ENCODE results near the gene COA6.

DNA sequence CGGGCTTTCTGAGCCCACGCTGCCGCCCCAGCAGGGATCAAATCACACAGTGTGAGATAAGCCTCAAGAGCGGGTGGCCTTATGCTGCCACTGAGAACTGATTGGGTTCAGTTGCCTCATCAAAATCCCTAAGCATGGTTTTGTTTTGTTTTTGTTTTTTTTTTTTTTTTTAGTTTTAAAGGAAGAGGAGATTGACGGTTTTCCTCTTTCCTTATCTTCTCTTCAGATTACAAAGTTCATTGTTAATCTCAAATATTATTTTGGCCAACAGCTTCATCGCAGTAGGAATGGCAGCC lies 651 bp downstream of the COA6 start:
- TF ChIP-seq, protein P1, sequence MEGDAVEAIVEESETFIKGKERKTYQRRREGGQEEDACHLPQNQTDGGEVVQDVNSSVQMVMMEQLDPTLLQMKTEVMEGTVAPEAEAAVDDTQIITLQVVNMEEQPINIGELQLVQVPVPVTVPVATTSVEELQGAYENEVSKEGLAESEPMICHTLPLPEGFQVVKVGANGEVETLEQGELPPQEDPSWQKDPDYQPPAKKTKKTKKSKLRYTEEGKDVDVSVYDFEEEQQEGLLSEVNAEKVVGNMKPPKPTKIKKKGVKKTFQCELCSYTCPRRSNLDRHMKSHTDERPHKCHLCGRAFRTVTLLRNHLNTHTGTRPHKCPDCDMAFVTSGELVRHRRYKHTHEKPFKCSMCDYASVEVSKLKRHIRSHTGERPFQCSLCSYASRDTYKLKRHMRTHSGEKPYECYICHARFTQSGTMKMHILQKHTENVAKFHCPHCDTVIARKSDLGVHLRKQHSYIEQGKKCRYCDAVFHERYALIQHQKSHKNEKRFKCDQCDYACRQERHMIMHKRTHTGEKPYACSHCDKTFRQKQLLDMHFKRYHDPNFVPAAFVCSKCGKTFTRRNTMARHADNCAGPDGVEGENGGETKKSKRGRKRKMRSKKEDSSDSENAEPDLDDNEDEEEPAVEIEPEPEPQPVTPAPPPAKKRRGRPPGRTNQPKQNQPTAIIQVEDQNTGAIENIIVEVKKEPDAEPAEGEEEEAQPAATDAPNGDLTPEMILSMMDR (IDR thresholded peaks at IDR 0.05 in 2 of 3, conservative IDR thresholded peaks at IDR 0.05 in 1 of 3; ENCODE audit: control insufficient read depth in 2 of 3, extremely low read depth in 1 of 3, insufficient read depth in 1 of 3, low read depth in 3 of 3, low read length in 3 of 3) = no peak
- no peak for TF ChIP-seq POLR2AphosphoS5 (IDR thresholded peaks at IDR 0.05; ENCODE audit: low read length)
- TF ChIP-seq RFX5 (IDR thresholded peaks at IDR 0.05; ENCODE audit: low read depth, low read length) = no peak
- TF ChIP-seq, protein P2, sequence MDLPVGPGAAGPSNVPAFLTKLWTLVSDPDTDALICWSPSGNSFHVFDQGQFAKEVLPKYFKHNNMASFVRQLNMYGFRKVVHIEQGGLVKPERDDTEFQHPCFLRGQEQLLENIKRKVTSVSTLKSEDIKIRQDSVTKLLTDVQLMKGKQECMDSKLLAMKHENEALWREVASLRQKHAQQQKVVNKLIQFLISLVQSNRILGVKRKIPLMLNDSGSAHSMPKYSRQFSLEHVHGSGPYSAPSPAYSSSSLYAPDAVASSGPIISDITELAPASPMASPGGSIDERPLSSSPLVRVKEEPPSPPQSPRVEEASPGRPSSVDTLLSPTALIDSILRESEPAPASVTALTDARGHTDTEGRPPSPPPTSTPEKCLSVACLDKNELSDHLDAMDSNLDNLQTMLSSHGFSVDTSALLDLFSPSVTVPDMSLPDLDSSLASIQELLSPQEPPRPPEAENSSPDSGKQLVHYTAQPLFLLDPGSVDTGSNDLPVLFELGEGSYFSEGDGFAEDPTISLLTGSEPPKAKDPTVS (IDR thresholded peaks at IDR 0.05; ENCODE audit: low read depth, low read length) = no peak
- TF ChIP-seq EGR1 (IDR thresholded peaks at IDR 0.05; ENCODE audit: borderline replicate concordance in 1 of 2, low read depth in 2 of 2, low read length in 2 of 2) = no peak
- TF ChIP-seq, protein P3, sequence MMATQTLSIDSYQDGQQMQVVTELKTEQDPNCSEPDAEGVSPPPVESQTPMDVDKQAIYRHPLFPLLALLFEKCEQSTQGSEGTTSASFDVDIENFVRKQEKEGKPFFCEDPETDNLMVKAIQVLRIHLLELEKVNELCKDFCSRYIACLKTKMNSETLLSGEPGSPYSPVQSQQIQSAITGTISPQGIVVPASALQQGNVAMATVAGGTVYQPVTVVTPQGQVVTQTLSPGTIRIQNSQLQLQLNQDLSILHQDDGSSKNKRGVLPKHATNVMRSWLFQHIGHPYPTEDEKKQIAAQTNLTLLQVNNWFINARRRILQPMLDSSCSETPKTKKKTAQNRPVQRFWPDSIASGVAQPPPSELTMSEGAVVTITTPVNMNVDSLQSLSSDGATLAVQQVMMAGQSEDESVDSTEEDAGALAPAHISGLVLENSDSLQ (IDR thresholded peaks at IDR 0.05) = no peak

All from GM12878 (cell line).